Cardiac muscle cell (in vitro differentiated cells and primary cell): ENCODE results near the gene GAS5. TPM values are rescaled to one million over a fixed set of nuclear protein-coding genes. Genes with fewer than 3 reads are reported as not detected.

ENCODE experiments used
- DNase-seq, 2 donors: peaks; one replicate each; pipeline versions ENCODE4 v3.0.0 to v3.0.0-alpha.2; 2010 to 2017; ENCODE audit warnings: low read depth in 1 of 2, low spot score in 1 of 2
- H3K27ac ChIP-seq: fragments of 200-600 bp; sonication (generic); 2 replicates; pipeline ENCODE4 v1.5.1; 2016
- H3K27me3 ChIP-seq: fragments of 200-600 bp; sonication (generic); 2 replicates; pipeline ENCODE4 v1.6.0; 2016; ENCODE audit warnings: control low read depth
- H3K36me3 ChIP-seq: fragments of 200-600 bp; sonication (generic); 2 replicates; pipeline ENCODE4 v1.5.1; 2016; ENCODE audit warnings: control low read depth
- H3K4me1 ChIP-seq: fragments of 200-600 bp; sonication (generic); 2 replicates; pipeline ENCODE4 v1.8.1; 2017; ENCODE audit warnings: low read depth, mild to moderate bottlenecking, mixed run types
- H3K4me3 ChIP-seq: fragments of 200-600 bp; sonication (generic); 2 replicates; pipeline ENCODE4 v1.5.1; 2016; ENCODE audit warnings: mild to moderate bottlenecking
- H3K9me3 ChIP-seq: fragments of 200-600 bp; sonication (generic); 2 replicates; pipeline ENCODE4 v1.5.1; 2017; ENCODE audit warnings: low read depth, mild to moderate bottlenecking, control low read depth
- CTCF ChIP-seq: IDR thresholded peaks from 2 replicates; pipeline ENCODE4 v1.5.1; 2012; ENCODE audit warnings: low read depth, mild to moderate bottlenecking, low read length
- polyA plus RNA-seq: library from polyadenylated mRNA; unstranded; fragments of >200 nt; fragmentation: Nextera tagmentation; extraction: Ambion mirVana; gene quantifications from 2 replicates; pipeline ENCODE4 v1.2.1, GENCODE V29; 2016
- total RNA-seq: library from RNA; depleted of rRNA; stranded (reverse); fragments of >200 nt; gene quantifications from 2 replicates; pipeline ENCODE4 v1.2.3, GENCODE V29; 2016

Gene GAS5
- total RNA-seq (210 and 350 TPM in 2 replicates), polyA plus RNA-seq (158 and 248 TPM in 2 replicates)

GRCh38 chr1:173867753-173868265 lies at the start of gene GAS5:
TSS of gene GAS5 (minus strand) at chr1:173867989.
- no peaks in the 10 kb centered on the region for H3K27me3 ChIP-seq
- peaks cover 19% of the 10 kb centered on the region for H3K4me1 ChIP-seq
- TF ChIP-seq CTCF, result no peak
- no peaks in the 10 kb centered on the region for H3K9me3 ChIP-seq
- peak within 1 kb of the TSS; percentile 55 for H3K4me3 ChIP-seq
- peak within 1 kb of the TSS; percentile 82 for H3K27ac ChIP-seq
- DNase-seq, result peak; percentile 99 to 100
- peaks cover 42% of the 10 kb centered on the region for H3K36me3 ChIP-seq

GRCh38 chr1:173917149-173917548 lies 49.4 kb upstream of the GAS5 start, which contains the start of gene SERPINC1:
TSS of gene SERPINC1 (minus strand) at chr1:173917327. CDS start at chr1:173917259, 68 bp downstream.
- DNase-seq, result no peak
- Histone ChIP-seq H3K27ac (no peak within 1 kb of the TSS), H3K36me3 (no peaks in the 10 kb centered on the region), H3K27me3 (no peaks in the 10 kb centered on the region), H3K4me1 (no peaks in the 10 kb centered on the region), H3K9me3 (no peaks in the 10 kb centered on the region), H3K4me3 (no peak within 1 kb of the TSS)
- TF ChIP-seq CTCF, result no peak

GRCh38 chr1:173916667-173917066 lies 48.9 kb upstream of the GAS5 start:
- Histone ChIP-seq H3K36me3 (no peaks in the 10 kb centered on the region), H3K9me3 (no peaks in the 10 kb centered on the region), H3K27ac (no peak overlapping the region), H3K4me1 (no peaks in the 10 kb centered on the region), H3K27me3 (no peaks in the 10 kb centered on the region), H3K4me3 (no peak overlapping the region)
- no peak for DNase-seq
- no peak for TF ChIP-seq CTCF

- H3K4me3 ChIP-seq, result no peak overlapping the region
- H3K27ac ChIP-seq, result no peak overlapping the region
- no peaks in the 10 kb centered on the region for H3K9me3 ChIP-seq
- H3K27me3 ChIP-seq, result no peaks in the 10 kb centered on the region
- no peak for TF ChIP-seq CTCF
- H3K36me3 ChIP-seq, result no peaks in the 10 kb centered on the region
- H3K4me1 ChIP-seq, result no peaks in the 10 kb centered on the region
- DNase-seq, result no peak
Observed at GRCh38 chr1:173915596-173915995, 47.8 kb upstream of the GAS5 start.

GRCh38 chr1:173914366-173914871 lies 46.6 kb upstream of the GAS5 start:
- TF ChIP-seq CTCF, result peak; percentile 65
- Histone ChIP-seq H3K36me3 (no peaks in the 10 kb centered on the region), H3K27me3 (no peaks in the 10 kb centered on the region), H3K4me1 (no peaks in the 10 kb centered on the region), H3K9me3 (no peaks in the 10 kb centered on the region), H3K27ac (no peak overlapping the region), H3K4me3 (no peak overlapping the region)
- peak; percentile 24 to 28 for DNase-seq
